HG02973 (cell line): Measurements from ENCODE around the gene AWAT1.
"Not testable (repeated sequence)": the region's sequence is repeated elsewhere in the genome, so short reads cannot be mapped to it uniquely, and the experiment has no call there.

ENCODE experiments used
- ATAC-seq: cut with Tn5 transposase; IDR thresholded peaks from one replicate; pipeline ENCODE4 v1.9.1; 2021; ENCODE audit warnings: moderate library complexity; ENCODE audit not compliant: unreplicated experiment

Gene AWAT1

DNA sequence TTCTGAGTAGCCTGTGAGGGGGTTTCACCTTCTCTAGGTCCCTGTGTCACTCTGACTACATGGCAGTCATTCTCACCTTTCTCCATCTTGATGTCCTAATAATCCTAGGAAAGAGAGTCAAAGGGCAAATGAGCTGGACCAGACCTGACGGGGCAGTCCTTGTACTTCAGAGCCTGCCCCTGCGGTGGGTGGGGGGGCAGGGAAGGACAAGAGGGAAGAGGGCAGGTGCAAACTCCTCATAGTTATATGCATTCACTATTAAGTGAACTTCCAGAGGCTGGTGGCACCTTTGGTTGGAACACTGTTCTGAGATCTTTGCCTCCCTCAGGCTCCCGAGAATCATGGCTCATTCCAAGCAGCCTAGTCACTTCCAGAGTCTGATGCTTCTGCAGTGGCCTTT, at the start of gene AWAT1:
AWAT1 (plus strand) TSS at position 301 of the 400 bp plus-strand sequence; CDS start at position 342, 41 bp downstream.
- no peak for ATAC-seq

DNA sequence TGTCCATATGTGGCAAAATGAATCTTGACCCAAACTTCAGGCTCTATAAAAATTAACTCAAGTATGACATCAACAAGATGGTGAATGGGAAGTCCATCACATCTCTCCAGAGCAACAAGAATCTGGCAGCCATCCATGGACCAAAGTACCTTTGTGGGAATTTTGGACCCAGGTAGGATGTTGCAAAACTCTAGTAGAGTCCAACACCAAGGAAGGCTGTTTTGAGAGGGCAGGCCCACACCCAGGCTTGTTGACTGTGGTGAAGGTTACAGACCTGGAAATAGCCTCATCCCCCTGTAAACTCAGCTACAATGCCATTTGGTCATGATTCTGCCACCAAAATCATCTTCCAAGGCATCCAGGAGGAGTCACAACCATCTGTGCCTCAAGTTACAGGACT, 44.2 kb upstream of the AWAT1 start:
- no peak for ATAC-seq

DNA sequence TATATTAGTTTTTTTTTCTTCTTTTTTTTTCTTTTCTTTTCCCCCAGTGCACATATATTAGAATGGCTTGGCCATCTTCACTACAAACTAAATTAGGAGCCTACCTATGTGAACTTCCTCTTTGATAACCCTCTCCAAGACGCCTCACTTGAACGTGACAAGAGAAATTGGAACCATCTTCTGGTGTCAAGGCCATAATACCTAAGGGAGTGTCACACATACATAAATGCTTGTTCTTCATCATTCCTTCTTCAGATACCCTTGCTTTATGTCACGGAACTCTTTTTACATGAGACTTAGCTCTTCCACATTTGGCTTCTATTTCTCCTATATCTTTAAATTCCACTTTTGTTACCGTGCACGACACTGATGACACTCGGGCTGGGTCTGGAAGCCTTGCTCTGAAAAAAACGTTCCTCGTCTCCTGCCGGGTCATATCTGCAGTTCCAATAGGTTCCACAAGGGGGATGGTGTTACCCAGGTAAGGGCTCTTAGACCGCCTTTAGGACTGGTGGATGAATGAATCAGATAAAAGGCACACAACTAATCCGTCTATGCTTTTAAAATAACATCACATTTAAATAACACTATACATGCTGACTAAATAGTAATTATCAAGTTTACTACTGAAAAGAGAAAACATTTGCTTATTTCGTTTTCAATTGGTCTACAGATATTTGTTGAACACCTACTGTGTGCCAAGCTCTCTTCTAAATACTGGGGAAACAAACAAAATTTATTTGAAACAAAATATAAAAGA, 37.3 kb upstream of the AWAT1 start:
- no peak for ATAC-seq

DNA sequence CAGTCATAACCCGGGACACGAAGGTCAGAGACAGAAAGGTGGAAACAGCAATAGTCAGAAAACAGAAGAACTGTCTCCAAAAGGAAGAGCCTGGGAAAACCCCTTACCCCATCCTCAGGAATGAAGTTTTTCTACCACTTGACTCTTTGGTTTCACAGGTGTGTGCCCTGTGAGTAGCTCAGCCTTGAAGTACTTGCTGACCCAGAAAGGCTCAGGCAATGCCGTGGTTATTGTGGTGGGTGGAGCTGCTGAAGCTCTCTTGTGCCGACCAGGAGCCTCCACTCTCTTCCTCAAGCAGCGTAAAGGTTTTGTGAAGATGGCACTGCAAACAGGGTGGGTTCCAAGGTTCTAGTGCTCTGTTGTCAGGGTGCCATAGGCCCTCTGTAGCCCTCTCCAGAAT, 32.7 kb upstream of the AWAT1 start:
- no peak for ATAC-seq

DNA sequence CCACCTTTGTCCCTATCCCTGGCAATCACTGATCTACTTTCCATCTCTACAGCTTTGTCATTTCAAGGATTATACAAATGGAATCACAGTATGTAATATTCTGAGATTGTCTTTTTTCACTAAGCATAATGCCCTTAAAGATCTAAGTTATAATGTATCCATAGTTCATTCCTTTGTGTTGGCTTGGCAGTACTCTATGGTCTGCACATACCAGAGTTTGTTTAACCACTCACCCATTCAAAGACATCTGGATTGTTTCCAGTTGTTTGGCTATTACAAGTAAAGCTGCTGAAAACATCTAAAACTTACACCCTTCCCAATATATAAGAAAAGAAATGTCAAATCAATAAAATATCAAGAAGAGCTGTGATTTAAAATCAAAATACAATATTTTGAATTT, 26.0 kb upstream of the AWAT1 start:
- no peak for ATAC-seq

DNA sequence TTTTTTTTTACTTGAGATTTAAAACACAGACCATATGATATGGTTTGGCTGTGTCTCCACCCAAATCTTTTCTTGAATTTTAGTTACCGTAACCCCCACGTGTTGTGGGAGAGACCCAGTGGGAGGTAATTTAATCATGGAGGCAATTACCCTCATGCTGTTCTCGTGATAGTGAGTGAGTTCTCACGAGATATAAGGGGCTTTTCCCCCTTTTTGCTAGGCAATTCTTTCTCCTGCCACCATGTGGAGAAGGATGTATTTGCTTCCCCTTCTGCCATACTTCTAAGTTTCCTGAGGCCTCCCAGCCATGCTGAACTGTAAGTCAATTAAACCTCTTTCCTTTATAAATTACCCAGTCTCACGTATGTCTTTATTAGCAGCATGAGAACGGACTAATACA, 24.9 kb upstream of the AWAT1 start:
- not testable (repeated sequence) for ATAC-seq

DNA sequence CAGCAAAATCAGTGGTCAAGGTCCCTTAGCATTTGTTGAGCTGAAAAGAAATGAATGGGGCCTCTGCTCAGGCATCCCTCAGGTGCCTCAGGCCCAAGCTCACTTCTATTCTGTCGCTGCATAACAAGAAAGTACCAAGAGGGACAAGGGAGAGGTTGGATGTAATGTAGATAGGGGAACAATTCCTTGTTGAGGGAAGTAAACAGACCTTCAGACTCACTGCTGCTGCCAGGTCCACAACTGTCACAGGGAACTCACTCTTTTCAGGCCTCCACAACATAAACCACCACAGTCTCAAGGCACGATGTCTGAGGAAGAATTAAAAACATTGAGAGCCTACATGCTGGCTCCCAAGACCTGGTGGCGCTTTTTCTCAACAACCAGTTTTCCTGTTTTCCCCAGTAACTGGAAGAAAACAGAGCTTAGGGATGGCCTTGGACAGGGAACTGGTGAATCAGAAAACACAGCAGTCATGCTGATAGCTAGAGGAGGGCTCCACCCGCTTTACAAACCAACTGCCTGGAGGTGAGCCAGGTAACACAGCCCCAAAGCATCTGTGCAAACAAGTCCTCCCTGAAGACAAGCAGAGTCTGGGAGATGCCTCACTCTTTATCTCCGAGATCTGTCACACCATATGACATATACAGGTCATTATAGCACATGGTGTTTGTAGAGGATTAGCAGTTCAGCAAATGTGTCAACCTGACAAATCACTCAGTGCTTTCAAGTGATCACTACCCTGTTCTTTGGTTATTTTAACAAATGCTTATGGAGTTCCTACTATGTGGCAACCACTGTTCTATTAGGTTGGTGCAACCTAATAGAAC, 14.3 kb upstream of the AWAT1 start:
- no peak for ATAC-seq

DNA sequence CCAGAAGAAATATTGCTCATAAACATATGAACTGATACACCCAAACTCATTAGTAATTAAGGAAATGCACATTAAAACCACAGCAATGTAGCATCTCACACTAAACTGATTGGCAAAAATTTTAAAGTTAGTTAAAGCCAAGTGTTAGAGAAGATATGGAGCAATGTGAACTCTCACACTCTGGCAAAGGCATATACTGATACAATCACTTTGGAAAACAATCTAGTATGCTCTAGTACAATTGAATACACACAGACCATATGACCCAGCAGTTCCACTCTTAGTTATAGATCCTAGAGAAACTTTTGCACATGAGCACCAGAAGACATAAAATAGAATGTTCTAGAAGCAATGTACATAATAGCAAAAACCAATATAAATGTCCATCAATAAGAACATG, 8.4 kb upstream of the AWAT1 start:
- ATAC-seq = no peak

DNA sequence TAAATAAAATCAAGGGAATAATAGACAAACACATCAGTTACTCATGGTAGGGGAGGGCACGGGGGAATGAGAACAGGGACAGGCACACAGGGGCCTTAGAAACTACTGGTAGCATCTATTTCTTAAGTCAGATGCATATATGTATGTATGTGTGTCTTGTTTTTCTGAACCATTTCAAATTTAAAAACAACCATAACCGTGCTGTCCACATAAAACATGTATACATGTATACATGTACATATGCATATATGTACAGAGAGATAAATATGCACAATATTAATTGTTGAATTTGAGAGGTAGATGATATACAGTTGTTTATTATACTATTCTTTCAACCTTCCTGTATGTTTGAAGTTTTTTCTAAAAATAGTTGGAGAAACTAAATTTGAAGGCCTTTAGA, 7.8 kb upstream of the AWAT1 start:
- ATAC-seq = no peak

DNA sequence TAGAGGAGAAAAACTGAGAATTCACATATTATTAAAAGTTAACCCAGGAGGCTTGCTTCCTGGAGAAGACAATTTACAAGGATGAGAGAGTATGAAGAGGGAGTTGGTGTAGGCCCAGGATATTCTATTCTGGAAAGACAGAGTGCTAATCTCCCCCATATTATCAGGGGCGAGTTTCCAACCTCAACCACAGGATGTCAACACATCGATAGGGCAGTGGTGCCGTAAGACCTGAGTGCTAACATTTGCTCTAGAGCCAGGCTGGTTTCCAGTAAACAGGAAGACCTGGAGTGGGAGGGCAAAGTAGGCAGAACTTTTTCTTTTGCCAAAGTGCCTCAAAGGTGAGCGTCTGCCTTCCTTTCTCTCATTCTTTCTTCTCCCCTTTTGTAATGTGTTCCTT, 2.8 kb upstream of the AWAT1 start:
- no peak for ATAC-seq

DNA sequence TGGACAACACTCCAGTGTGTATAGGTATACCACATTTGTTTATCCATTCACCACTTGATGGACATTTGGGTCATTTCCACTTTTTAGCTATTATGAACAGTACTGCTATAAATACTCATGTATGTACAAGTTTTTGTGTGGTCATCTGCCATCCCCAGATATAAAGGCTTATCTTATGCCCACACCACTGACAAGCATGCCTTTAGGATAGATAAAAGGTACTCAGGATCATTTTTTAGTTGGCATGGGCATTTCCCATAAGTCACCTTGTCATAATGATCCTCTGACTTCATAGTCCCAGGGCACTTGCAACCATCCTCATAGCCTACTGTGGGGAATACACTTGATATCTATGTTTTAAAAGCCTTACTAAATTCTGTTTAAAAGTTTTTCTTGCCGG, 6.3 kb downstream of the AWAT1 start:
- no peak for ATAC-seq

DNA sequence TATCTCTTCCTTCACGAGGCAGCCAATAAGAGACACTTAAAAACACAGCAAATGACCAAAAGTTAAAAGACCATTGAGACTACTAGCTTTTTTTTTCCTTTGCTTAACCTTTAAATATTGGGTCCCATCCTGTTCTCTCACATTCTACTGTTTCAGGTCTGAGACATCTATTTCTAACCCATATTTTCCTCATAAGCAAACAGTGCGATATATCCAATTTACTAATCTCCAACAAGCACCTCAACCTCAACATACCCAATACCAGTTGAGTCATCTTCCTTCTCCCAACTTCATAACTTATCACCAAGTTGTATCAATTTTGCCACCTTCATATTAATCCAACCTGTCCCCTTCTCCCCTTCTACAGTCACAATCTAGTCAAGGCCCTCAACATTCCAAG, 7.0 kb downstream of the AWAT1 start:
- ATAC-seq = no peak

DNA sequence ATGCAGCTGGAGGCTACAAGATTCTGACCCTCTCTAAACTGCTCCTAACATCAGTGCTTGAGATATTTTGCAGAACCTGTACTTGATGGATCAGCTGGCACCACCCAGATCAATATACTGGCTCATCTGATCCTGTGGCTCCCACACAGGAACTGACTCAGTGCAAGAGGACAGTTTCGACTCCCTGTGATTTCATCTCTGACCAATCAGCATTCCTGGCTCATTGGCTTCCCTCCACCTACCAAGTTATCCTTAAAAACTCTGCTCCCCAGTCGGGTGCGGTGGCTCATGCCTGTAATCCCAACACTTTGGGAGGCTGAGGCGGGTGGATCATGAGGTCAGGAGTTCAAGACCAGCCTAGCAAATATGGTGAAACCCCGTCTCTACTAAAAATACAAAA, 9.1 kb downstream of the AWAT1 start:
- ATAC-seq = not testable (repeated sequence)

DNA sequence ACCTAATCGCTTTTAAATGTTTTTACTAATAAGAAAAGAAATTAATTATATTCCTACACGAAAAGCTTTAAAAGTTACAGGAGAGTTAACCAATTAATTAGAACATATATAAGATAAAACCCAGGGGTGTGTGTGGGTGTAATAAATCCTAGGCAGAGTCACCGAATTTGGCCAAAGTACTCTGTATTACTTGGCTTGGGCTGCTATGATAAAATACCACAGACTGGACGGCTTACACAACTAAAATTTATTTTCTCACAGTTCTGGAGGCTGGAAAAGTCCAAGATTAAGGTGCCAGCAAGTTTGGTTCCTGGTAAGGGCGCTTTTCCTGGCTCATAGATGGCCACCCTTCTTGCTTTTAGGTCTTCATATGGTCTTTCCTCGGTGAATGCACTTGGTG, 10.4 kb downstream of the AWAT1 start:
- no peak for ATAC-seq

DNA sequence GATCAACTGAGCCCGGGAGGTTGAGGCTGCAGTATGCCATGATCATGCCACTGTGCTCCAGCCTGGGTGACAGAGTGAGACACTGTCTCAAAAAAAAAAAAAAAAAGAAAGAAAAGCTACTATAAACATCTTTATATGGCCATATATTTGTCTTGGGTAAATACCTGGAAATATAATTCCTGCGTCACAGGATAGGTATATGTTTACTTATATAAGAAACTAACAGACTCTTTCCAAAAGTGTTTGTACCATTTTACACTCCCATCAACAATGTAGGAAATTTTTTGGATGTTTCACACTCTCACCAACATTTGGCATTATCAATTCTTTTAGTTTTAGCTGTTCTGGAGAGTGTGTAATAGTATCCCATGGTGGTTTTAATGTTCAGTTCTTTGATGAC, 12.8 kb downstream of the AWAT1 start:
- ATAC-seq = no peak

DNA sequence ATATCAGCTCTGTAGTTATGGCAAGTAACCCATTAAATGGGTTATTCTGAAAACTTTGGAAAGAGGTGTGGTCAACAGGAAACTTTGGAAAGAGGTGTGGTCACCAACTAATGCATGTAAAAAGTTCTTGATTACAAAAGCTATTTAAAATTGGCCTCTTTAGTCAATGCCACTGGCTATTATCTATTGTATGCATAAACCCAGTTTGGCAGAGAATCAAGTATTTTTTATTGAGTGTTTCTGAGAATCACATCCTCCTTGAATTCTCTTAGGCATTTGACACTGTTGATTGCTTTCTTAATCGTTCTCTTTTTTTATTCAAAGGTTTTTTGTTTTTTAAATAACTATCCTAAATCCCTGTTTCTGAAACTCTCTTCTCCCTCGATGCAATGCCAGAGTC, 18.0 kb downstream of the AWAT1 start:
- no peak for ATAC-seq

DNA sequence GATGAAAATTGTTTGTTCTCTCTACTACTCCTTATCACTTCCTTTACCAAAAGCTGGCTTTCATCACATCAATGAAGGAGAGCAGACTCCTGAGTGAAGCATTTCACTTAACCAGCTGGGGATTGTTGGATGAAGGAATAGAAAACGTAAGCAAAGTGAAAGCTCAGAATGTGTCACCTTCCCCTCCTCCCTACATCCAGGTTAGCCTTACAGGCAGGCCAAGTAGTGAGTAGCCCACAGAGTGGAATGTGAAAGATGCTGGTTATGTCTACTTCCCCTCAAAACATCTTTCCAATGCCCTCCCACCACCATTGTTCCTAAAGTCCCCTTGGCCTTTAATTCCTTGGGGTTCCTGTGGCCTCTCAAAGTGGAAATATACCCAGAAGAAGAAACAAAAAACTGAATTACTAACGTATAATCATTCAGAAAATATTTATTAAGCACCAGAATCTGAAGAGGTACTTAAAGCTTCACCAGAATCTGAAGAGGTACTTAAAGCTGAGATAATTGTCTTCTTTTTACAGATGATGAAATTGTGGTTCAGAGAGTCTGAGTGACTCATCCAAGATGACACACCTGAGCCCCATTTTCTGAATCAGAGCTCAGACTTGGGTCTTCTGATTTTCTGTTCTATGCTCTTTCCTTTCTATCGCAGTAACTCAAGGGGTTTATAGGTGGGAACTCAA, 19.1 kb downstream of the AWAT1 start:
- ATAC-seq = no peak

DNA sequence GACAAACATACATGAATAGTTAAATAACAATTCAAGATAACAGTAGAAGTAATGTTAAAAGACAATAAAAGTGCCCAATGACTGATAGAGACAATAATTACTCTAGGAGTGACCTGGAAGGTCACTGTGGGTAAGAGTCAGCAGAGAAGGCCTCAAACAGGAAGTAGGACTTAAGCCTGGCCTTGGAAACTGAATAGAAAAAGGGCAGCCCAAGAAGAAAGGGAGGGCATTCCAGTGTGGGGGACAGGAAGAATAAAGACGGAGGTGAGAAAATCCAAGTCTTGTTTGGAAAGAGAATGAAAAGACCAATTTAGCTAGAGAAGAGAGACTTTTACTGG, 19.6 kb downstream of the AWAT1 start:
- no peak for ATAC-seq

DNA sequence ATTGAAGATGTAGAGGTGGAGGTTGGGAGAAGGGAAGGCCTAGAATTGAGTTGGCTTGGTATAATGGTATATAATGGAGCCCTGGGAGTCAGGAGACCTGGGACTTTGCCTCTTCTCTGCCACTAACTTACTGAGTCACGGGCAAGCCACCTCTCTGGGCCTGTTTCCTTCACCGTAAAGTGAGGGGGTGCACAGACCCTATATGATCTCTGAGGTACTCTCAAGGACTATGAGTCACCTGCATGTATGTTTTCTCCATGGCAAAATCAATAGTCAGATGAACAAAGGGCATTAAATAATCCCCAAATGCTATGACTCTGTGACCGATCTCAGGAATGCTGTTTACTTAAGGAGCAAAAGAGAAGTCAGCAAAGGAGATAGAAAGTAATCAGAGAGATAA, 20.5 kb downstream of the AWAT1 start:
- ATAC-seq = no peak

DNA sequence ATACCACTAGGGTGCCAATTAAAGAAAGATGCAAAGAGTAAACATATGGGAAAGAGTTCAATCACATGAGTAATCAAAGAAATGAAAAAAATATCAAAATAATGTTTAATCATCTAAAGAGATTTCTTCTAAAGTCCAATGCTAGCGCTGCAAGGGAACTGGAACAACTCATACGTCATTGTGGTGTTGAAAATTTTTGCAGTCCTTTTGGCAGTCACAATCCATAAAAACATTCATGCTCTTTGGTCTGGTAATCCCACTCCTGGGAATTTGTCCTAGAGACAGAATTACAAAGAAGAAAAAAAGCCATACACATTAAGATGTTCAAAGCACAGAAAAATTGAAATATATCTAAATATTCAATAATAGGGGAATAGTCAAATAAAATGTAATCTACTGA, 21.0 kb downstream of the AWAT1 start:
- ATAC-seq = no peak

DNA sequence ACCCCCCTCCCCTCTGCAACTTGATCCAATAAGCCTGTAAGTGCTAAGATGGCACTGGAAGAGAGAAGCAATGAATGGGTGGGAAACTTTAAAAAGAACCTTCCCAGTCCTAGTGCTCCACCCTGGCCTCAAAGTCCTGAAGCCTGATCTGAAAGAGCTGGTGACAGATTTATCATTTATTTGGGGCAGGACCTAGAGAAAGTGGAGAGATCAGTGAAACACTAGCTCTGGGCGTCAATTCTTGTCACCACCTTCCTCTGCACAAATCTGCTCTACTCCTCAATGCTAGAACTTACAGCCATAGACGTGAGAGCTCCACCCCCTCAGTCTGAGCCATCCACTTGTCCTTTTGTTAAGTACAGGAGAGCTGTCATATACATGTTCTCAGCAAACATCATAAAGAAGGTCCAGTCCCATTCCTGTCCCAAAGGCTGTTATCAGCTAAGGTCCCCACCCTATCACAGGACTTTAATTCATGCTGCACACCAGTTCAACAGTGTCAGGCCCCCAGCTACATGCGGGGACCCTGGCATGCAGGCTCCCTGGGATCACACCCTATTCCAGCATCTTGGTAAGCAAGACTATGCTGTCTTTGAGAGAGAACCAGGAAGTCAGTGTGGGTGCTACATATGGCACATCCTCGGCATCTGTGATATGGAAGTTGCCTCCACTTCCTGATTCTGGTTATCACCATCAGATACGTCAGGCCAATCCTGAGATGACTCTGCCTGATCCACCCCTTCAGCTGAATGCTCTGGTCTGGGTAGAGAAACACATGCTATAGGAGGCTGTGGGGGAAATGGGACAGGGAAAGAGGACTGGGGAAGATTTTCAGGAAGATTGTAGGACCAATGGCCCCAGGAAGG, 23.2 kb downstream of the AWAT1 start:
- ATAC-seq = no peak
